ENCODE results near the gene KLC1.

GRCh38 chr14:103702497-103703432 lies 73.8 kb downstream of the KLC1 start:
- peak; percentile 32; the same call in 1 of the 2 replicates for TF ChIP-seq POLR2AphosphoS5 (IDR thresholded peaks at IDR 0.05; ENCODE audit: borderline replicate concordance, low read depth, low read length)
- TF ChIP-seq EZH2 (IDR thresholded peaks at IDR 0.05): no peak
- no peak for TF ChIP-seq FOXP2 (optimal IDR thresholded peaks at IDR 0.05; ENCODE audit: control extremely low read depth, extremely low read length, insufficient read depth)

All from SK-N-MC (cell line).